Embryonic facial prominence (tissue), 1 donor: Measurements from ENCODE around the gene ATG10.
"Not testable (repeated sequence)": the region's sequence is repeated elsewhere in the genome, so short reads cannot be mapped to it uniquely, and the experiment has no call there.

Source experiments
- DNase-seq: peaks from one replicate; pipeline ENCODE4 v3.0.0-alpha.2; 2016; ENCODE audit errors: extremely low spot score

ATG10 gene

DNA sequence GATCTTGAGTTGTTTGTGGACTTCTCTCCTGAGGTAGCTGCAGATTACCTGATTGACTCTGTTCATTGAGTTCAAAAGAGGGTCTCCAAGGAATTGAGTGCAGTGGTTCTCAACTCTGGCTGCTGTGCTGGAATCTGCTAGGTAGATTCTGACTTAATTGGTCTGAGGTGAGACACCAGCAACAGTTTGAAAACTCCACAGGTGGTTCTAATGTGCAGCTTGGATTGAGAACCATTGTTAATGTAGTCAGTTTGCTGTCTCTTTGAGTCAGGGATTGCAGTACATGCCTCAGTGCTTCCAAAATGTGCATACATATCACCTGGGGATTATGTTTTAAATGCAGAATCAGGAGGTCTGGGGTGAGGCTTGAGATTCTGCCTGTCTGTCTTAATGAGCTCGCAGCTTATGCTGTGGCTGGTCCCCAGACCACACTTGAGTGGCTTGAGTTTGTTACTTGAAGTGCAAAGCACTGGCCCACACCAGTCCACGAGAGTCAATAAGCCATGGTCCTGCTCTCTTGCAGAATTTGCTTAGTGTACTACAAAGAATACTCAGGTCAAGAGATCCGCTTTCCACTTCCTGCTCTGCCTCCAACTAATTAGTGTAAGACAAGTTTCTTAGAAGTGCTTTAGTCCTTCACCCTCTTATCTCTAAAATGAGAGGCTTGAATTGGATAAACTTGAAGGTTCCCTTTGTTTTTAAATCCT, 82.3 kb downstream of the ATG10 start:
- DNase-seq: no peak

DNA sequence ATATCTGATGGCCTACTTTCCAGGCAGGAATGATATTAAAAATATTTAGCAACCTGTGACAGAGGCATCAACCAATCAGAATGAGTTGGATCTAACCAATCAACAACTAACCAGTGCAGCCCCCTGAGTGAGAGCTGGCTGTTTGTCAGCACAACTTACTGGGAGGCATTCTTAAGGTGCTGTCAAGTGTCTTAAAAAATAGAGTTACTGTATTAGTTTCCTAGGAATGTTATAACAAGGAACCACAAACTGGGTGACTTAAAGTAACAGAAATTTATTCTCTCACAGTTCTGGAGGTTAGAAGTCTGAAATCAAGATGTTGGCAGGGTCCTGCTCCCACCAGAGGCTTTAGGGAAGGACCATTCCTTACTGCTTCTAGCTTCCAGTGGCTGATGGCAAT, 85.2 kb downstream of the ATG10 start:
- no peak for DNase-seq

DNA sequence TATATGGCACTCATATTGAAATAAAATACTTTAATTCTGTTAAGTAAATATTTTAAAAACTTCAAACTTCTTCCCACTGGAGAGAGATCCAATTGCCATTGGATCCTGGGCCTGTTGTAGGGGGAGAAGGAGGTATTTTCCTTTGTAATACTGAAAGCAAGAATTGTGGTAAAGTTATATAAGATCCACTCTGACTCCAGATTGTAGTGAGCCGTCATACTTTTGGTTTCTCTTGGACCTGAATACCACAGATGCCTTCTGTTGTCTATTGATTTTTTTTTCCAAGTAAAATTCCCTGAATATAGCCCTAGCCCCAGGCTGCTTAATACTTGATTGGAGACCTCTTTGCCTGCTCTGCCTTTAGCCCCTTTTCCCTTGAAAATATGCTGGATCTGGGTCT, 86.9 kb downstream of the ATG10 start:
- DNase-seq: no peak

DNA sequence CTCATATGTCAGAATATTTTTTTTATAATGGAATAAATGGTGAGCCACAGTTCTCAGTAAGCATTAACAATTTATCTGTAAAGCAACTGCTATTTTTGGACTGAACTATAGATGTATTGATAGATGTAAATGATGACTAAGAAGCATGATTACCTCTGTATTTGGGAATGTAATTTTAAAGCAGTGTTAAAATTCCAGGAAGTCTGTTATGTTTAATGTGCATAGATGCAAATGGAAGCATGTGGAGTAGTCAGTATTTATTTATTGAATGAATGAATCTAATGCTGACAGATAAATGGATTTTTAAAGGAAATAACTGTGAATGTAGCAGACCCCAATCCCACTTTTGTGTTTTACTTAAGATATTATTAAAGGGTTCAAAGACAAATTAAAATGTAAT, 95.0 kb downstream of the ATG10 start:
- no peak for DNase-seq

DNA sequence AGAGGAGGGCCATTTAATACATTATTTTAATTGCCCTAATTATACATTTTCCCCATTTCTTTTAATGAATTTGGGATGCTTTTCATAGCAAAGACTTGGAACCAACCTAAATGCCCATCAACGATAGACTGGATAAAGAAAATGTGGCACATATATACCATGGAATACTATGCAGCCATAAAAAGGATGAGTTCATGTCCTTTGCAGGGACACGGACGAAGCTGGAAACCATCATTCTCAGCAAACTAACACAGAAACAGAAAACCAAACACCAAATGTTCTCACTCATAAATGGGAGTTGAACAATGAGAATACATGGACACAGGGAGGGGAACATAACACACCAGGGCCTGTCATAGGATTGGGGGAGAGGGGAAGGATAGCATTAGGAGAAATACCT, 96.2 kb downstream of the ATG10 start:
- not testable (repeated sequence) for DNase-seq

DNA sequence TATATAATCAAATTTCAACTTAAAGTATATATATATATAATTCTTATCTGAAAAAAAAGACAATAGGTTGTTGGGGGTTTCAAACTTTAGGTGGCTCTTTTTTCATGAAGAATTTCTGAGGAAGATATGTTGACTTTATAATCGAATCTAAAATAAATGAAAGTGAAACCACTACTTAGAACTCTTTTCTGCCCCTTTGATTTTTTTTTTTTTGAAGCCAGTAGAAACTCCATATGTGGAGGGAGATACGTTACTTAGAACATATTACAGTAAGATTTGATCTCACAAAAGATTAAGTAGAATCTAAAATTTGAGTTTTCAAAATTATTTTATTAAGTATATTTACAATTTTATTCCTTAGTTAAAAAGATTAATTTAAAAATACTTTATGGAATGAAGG, 96.9 kb downstream of the ATG10 start:
- no peak for DNase-seq

DNA sequence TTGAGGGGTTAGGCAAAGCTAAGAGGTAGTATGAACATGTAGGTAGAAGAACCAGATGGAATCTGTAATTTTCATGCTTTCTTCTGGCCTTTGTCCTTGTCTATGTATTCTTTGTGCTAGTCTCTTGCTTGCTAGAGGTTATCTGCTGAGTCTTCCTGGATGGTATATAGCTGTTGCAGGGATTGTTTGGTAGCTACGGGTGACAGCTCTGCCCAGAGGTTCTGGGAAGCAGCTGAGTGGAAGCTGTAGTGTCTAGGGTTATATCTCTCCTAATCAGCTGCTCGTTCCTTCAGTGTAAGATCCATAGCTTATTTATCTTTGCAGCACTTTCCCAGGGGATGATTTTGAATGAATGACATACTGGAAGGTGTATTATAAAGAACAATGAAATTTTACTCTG, 100.3 kb downstream of the ATG10 start:
- DNase-seq: no peak

DNA sequence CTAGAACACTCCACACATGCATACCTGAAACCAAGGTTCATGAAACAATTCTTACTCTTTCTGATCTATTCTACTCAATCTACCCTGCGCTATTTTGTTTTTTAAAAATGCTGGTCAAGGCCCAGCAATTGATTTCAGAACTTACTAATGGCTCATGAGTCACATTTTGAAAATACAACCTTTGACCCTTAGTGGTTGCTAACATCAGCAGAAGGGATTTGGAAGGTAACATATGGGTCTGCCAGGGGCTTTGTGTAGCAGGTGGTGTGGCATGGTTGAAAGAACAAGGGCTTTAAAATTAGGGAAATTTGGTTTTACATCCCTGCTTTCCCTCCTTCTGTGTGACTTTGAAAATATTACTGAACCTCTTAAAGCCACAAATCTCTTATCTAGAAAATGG, 101.4 kb downstream of the ATG10 start:
- DNase-seq: no peak

DNA sequence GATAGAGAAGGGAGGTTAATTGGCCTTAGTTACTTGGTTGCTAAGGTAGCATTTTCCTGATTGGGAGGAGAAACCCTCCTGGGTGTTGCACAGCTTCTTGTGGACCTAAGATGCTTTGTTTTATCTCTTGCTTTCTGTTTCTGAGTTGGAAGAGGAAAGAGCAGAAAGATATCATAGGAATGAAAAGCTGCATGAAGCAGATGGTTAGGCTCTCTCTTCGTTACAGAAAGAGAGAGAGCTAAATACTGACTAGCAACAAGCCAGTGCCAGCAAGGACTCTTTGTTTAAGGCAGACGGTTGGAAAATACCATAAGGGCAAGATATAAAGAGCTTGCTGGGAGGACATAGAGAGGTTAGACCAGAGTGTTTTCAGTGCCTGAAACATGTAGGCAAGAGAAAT, 103.1 kb downstream of the ATG10 start:
- no peak for DNase-seq

DNA sequence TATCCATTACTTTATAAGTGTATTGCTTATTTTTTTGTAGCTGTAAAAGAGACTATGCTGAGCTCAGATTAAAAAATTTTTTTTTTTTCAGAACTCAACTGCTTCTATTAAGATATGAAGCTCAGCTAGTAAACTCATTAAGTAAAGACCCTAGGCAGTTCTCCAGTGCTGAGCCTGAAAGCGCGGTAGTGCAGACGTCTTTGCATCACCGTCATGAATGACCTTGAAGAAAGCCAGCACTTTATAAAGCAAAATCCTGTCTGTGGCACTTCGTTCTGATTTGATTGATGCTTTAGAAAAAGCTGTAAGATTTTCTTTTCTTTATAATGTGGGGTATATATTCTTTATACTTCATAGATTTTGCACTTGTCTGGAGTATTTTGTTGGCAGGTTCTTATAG, 105.7 kb downstream of the ATG10 start:
- no peak for DNase-seq

DNA sequence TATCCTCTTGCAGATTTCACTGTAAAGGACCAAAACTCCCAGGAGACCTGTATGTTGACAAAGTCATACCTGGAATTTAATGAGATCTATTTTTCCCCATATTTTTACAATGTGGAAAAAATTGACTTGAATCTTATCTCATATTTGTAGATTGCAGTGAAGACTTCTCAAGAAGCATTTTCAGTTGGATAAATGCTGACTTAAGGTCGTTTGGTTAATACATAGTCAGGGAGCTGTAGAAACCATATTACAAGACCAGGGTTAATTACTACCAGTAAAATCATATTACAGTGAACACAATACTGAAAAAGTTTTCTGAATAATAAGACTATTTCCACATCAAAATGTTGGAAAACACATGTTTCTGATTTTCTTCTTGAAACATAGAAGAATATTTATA, 119.8 kb downstream of the ATG10 start:
- DNase-seq: no peak

DNA sequence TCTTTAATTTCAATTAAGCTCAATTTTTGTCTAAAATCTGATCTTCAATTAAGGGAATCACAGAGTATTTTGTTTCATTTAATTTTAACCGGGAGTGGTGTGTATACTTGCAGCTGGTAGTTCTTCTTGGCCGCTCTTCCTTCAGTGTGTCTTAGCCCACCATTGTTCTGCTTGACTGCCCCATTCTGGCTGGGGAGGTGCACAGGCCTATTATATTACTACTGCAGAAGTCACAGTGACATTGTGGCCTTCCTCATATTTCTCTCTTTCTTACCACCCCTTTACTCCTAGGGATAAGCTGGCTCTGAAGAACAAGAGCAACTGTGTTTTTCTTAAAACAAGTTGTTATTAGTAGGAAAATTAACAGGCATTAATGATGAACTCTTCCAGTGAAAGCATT, 123.7 kb downstream of the ATG10 start:
- no peak for DNase-seq

DNA sequence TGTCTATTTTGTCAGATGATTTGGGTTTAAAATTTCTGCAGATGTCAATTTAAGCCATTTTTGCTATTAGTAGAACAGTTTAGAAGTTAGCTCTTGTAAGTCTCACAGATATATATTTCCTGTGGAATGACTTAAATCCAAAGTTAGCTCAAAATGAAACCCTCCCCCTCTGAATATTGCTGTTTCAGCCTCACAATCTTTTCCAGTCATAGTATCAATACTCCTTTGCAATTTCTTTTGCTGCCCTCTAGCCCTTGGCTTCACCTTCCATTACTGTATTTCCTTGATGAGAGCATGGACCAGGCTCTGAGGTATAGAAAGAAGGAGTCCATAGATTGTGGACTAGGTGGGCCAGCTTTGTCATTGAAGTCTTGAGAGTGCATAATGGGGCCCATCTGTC, 124.4 kb downstream of the ATG10 start:
- DNase-seq: no peak

DNA sequence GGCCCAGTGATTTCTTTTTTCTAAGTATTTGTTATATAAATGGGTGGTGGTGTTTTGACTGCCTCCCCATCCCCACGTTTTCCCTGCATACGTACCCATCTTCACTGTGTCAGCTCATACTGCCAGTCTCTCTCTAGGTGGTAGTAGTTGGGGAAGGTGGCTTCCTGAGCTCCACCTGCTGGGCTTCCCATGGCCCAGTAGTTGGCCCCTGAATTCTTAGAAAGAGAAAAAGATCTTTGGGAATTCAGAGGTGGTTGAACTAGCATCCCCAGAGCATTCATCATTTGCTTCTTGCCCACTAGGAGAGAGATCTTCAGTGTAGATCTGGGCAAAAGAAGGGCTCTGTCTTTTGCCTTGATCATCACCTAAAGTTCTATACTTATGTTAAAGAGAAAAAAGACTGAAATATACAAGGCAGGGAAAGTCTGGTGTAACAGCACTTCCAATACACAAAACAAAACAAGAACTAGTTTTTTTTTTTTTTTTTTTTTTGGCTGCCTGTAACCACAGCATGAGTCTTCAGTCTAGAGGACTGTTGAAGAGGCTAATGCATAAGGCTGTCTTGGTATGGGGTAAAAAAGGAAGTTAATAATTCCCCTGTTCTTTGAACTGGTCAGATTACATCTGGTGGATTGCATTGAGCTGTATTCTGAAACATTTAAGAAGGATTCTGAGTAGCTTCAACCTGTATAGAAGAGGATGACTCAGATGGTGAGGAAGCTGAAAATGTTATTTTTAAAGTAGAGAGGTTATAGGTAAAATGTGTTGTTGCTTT, 128.7 kb downstream of the ATG10 start:
- DNase-seq: no peak

DNA sequence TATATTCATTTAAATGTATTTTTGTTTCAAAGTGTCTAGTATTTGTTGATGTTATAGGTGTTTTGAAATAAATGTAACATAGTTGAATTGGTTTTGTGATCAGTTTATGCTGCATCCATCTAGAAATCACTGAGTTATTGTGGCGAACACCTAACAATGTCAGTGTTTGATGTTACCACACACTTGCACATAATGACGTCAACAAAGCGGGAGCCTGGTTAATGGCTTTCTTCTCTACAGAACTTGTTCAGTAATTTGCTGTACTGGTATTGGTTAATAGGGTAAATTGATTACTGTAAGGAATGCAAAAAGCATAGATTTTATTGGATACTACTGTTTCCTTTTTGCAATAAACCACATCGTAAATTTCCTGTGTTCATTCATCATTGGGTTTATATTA, 133.0 kb downstream of the ATG10 start:
- no peak for DNase-seq

DNA sequence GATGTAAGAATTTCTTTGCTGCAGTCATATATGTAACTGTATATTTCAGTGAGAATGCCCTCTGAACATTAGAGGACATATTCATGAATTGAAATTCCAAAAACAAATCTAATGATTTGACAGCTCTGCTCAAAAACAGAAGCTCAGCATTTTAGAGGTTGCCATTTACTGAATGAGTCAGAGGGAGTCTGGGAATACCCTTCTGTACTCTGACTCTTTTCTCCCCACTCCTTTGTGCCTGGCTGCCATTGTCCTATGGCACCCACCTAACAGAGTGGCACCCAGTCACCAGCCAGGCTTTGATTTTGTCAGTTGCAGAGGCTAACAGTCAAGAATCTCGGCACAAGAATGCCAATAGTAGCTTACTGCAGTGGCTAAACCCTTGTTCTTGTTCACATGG, 133.6 kb downstream of the ATG10 start:
- no peak for DNase-seq

DNA sequence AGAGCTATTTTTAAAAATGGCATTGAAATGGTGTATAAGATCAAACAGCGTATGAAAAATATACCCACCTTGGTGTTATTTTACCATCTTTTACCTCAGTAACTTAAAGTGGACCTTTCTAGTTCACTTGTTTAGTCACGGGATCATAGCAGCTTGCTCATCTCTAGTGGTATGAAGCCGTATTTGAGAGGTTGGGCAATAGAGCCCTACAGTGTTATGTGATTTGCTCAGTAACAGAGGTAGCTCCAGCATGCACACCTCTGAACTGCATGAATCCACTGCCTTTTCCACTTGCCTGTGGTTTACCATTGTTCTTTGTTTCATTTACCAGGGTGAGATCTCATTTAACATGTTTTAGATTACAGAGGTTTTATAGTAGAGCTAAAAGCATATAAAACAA, 134.4 kb downstream of the ATG10 start:
- DNase-seq: no peak

DNA sequence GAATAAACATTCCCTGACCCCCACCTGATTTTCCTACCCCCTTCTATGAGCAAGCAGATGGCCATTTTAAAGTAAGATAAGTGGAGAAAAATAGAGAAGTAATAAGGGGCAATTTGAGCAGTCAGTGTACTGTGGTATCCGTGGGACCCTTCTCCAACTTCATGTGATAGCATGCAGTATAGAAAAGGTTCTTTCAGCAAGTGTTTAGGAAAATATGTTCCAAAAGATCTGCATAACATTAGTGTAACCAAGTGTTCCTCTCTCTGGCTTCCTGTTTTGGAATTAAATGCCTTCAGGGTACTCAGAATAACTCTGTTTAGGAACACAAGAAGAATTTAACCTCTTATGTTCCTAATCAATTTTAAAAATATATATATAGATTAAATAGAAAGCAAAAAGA, 134.9 kb downstream of the ATG10 start:
- DNase-seq: no peak

DNA sequence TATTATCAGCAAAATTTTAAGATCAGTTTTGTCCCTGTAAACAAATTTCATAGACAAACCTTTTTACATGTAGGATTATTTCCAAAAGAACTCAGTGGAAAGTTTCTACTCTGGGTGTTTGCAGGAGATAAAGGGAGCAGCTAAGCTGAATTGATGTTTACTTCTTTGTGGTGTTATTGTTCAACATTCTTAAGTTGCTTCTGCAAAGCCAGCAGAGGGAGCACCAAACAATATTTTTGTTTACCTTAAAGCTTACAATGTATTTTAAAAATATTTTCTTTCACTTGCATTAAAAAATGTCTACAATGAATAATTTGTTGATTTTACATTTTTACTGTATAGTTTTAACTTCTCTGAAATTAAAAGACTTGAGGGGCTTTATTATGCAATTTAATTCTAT, 135.4 kb downstream of the ATG10 start:
- no peak for DNase-seq

DNA sequence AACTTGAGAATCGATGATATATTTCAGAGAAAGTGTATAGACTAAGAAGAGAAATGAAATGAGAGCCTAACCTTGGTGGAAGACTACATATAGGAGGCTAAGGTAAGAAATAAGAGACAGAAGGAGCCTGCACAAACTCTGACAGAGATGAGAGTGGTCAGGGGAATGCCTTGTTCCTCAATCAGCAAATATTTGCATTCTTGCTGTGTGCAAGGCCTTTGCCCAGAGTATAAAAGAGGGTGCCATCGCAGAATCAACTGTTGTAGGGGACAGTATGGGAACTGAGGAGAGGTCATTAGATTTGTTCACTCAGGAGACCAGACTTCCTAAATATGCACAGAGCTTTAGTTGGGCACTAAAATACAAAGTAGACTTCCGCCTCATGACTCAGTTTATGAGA, 137.2 kb downstream of the ATG10 start:
- DNase-seq: no peak

DNA sequence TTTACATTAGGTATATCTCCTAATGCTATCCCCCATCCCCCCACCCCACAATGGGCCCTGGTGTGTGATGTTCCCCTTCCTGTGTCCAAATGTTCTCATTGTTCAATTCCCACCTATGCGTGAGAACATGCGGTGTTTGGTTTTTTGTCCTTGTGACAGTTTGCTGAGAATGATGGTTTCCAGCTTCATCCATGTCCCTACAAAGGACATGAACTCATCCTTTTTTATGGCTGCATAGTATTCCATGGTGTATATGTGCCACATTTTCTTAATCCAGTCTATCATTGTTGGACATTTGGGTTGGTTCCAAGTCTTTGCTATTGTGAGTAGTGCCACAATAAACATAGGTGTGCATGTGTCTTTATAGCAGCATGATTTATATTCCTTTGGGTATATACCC, 138.1 kb downstream of the ATG10 start:
- DNase-seq: not testable (repeated sequence)

DNA sequence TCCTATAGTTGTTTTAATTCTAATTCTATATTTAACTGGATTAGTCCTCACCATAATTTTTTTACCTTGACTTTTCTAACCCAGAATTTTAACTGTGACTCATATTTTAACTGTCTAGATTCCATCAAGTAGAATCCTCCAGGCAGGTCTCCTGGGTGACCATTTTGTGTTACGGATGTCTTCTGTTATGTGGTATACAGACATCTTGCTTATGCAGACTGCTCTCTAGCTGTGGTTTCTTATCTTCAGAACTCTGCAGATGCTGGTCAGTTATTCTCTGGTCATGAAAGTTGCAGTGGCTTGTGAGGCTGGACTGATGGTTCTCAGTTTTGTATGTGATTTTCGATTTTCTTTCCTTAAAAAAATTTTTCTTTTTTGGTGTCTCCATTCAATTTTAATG, 139.4 kb downstream of the ATG10 start:
- DNase-seq: no peak

DNA sequence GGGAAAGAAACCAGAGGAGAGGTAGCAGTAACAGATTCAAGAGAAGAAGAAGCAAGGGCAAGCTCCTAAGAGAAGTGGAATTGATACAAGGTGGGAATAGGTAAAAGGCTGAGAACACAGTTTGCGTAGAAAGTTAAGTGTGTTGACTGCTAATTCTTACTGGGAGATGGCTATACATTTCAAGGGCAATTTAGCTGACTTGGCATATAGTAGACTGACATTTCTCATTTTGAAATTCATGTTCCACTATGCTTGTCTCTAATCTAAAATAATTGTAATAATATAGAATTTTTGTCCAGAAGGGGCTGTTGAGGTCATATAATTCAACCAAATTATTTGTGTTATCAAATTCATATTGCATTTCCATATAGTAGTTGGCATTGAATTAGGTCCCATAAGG, 144.0 kb downstream of the ATG10 start:
- DNase-seq: no peak

DNA sequence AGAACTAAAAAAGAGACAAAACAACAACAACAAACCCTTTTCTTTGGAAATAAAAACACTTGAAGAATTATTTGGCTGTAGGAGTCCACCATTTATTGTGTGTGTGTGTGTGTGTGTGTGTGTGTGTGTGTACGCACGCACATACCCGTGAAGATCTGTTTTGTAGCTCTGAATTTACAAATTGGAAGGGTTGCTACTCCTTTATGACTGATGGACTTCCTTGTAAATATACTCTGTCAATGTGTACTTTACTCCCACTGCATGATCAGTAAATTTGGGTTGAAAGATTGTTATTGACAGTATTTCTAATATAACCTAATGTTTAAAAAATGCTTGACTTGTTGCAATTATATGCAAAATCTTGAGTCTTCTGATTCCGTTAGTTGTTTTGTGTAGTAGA, 148.1 kb downstream of the ATG10 start:
- DNase-seq: no peak
